Jurkat, Clone E6-1 (cell line): ENCODE data around the gene AFAP1.

Source experiments
- DNase-seq: peaks from one replicate; pipeline ENCODE4 v3.0.0-alpha.2; 2011; ENCODE audit warnings: low read depth, low spot score
- H3K4me3 ChIP-seq: 2 replicates; pipeline ENCODE4 v1.5.1; 2011; ENCODE audit warnings: mild to moderate bottlenecking, low read length, control low read depth, moderate library complexity

AFAP1 gene

GRCh38 chr4:7740866-7741525 lies 198.7 kb downstream of the AFAP1 start:
- DNase-seq: no peak
- H3K4me3 ChIP-seq: no peak overlapping the region

DNA sequence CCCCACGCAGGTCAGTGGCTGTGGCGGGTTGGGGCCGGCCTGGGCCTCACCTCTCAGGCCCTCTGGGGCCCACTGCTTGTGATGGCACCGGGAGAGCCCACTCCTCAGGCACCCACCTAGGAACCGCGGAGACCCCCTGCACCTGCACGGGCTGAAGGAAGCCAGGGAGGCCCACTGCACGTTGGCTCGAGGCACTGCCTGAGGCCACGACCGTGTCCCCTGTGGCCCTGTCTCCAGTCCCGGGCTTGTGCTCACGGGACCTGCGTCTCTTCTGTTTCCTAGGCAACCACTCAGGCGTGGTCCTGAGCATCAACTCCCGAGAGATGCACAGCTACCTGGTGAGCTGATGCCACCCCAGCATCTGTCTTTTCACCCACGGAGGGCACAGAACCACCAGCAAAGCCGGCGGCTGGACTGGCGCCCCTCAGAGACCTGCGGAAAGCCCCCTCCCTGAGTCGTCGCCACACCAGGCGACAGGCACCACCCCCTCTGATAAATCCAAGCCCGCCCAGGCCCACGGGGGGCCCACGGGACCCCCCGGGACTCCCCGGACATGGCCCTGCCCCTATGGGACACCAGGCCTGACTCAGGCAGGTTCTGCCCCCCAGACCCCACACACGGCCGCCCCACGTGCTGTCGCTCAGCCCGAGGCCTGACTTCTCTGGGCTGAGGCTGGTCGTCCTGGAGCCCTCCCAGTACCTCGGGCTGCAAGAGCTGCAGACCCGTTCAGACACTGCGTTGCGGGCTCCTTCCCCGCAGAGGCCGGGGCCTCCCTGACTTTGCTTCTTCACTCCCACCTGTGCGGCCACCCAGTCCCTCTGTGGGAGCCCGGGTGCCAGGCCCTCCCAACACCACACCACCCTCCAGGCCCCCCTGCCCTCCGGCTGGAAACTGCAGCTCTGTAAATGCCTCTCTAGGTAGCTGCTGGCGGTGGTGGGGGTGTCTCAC lies 199.5 kb downstream of the AFAP1 start:
- no peak overlapping the region for H3K4me3 ChIP-seq
- DNase-seq: no peak

- no peak overlapping the region for H3K4me3 ChIP-seq
Measured at GRCh38 chr4:7739077-7739917, 200.4 kb downstream of the AFAP1 start.

DNA sequence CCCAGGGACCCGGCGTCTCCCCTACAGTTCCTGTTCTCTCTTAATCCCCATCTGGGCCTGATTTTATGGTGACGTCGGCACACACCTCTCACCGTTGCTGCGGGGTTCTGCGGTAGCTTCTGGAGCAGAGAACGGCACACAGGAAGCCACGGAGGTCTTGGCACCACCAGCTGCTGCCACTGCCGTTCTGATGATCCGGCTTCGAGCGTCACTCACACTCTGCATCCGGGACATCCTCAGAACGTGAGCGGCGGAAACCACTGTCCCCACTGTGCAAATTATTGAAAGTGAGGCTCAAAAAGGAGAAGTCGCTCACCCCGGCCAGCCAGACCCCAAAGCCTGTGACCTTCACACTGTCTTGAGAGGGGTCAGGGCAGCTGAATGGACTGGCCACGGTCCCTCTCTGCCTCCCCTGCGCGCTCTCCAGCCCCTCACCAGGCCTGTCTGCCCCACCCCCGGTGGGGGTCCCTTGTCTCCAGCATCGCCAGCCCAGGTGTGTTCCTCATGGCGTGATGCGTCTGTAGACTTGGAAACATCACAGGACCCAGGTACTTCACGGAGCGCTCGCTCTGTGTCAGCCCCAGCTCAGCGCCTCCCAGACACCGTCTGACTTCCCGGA lies 201.1 kb downstream of the AFAP1 start:
- peak; percentile 76 for DNase-seq
- no peak overlapping the region; the same call in 1 of the 2 replicates for H3K4me3 ChIP-seq

More at GRCh38 chr4:7739077-7739917, 200.4 kb downstream of the AFAP1 start:
- no peak for DNase-seq

GRCh38 chr4:7737752-7738457 lies 201.8 kb downstream of the AFAP1 start:
- no peak for DNase-seq
- H3K4me3 ChIP-seq: no peak overlapping the region; the same call in 1 of the 2 replicates

DNA sequence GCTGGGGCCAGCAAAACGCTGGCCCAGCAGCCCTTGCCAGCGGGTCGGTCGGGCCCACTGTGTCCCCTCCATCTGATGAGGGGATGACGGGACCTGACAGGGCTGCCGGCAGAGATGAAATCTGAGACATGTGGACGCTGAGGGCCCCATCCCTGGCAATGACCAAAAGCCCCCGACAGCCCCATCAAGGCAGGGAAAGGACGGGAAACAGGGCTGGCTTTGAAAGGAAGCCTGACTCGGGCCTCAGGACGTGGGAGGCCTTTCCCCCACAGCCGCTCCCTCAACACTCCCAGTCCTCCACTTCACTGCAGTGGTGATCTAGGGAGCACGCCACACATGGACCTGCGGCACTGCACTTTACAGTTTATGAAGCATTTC lies 202.4 kb downstream of the AFAP1 start:
- no peak for DNase-seq
- H3K4me3 ChIP-seq: no peak overlapping the region

GRCh38 chr4:7736436-7737267 lies 203.0 kb downstream of the AFAP1 start:
- no peak overlapping the region for H3K4me3 ChIP-seq
- DNase-seq: no peak

- no peak for DNase-seq
- H3K4me3 ChIP-seq: no peak overlapping the region
Measured at GRCh38 chr4:7735961-7736360, 203.7 kb downstream of the AFAP1 start.

DNA sequence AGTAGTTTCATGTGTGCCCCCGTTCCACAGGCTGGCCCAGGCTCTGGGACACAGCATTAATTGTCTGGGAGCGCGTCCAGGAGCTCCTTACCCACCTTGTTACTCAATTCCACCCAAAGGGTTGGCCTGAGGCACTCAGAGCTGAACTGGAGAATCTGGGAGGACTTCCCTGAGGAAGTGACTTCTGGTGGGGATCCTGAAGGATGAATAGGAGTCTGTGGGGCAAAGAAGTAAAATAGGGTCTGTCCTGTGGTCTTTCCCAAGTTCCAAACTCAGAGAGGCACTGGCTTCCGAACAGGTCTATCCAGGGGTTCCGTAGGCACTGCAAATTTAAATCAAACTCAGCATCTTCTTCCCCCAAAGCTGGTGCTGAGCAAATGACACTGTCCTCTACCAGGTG lies 204.3 kb downstream of the AFAP1 start:
- no peak overlapping the region for H3K4me3 ChIP-seq
- no peak for DNase-seq

DNA sequence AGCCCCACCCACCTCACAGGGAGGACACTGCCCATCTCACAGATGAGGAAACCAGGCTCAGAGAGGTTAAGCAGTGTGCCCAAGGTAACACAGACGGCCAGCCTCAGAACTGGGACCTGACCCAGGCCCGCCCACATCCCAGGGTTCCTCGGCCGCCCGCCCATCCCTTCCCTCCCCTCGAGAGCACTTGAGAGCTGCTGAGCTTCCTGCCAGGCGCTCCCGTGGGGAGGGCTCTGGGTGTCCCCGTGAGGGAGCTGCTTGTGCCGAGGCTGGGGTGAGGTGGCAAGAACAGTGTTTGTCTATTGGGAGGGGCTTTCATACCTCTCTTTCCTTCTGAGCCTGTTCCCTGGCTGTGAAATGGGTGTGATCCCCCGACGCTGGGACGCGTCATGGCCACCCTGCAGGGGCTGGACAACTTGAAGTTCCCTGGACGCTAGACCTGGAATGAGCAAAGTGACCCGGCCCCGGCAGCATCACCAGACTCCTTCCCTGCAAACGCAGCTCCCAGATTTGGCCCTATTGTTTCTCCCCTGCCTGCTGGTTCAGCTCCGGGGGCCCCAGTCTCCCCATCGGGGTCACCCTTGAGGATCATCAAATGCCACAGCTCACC lies 204.9 kb downstream of the AFAP1 start:
- DNase-seq: no peak
- H3K4me3 ChIP-seq: no peak overlapping the region

GRCh38 chr4:7733801-7734650 lies 205.6 kb downstream of the AFAP1 start:
- H3K4me3 ChIP-seq: no peak overlapping the region
- no peak for DNase-seq

DNA sequence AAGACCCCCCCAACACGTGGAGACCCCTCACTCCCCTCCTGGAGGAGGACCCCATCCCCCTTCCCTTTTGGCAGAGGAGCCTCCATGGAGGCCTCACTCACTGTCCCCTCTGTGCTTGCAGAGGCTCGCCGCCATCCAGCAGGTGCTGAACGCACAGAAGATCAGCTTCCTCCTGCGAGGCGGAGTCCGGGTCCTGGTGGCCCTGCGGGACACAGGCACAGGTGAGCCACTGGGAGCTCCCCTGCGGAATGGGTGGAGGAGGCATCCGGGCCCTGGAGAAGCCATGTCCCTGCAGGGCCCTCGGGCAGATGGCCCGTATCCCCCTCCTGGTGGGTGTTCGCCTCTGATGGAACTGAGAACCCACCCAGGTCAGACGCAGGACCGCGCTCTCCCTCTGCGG lies 206.5 kb downstream of the AFAP1 start:
- DNase-seq: no peak
- H3K4me3 ChIP-seq: no peak overlapping the region

DNA sequence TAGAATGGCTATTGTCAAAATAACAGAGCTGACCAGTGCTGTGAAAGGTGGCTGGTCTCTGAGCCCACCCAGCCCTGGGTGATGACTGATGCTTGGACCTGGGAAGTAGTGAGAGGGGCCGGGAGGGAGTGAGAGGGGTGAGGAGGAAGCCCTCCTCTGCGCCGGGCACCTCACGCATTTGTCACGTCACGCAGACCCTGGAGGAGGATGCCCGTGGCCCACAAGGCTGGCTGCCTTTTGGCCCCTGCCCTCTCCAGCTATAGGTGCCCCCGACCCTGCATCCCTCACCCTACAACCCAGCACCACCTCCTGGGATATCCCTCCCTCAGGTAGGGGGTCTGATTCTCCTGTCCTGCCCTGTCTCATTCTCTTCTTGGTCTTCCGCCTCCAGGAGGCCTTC lies 207.4 kb downstream of the AFAP1 start:
- H3K4me3 ChIP-seq: no peak overlapping the region
- DNase-seq: no peak

GRCh38 chr4:7731437-7731836 lies 208.2 kb downstream of the AFAP1 start:
- DNase-seq: no peak
- no peak overlapping the region for H3K4me3 ChIP-seq

GRCh38 chr4:7727749-7728148 lies 211.9 kb downstream of the AFAP1 start:
- no peak for DNase-seq
- H3K4me3 ChIP-seq: no peak overlapping the region

DNA sequence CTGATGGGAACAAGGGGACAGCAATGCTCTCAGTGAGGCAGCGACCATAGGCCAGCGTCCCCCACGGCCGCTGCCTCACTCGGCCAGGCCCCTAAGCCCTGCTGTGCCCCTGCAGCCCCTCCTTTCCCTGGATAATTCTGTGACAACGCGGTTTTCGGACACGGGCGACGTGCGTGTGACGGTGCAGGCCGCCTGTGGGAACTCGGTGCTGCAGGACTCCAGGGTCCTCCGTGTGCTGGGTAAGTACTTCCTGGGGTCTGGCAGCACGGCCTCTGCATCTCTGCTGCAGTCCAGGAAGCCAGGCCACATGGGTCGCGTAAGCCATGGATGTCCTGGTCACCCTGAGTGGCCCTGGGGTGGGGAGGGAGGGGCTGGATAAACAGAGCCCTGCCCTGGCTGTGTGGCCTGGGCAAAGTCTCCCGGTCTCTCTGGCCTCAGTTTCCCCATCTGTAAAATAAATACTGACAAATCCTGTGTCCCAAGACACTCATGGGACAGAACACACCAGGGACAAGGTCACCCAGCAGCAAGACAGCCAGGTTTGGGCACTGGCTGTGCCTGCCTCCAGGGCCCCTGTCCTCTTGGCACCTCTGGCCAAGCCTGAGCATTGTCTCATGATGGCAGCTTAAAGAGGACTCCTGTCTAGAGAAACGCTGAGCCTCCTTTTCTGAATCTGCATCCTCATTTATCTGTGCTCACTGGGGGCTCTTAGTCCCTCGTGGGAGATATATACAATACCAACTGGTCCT lies 212.8 kb downstream of the AFAP1 start:
- H3K4me3 ChIP-seq: no peak overlapping the region
- no peak for DNase-seq
